SU-DHL-6 (cell line): Measurements from ENCODE around the gene TAF12.

ENCODE experiments used
- H2AFZ ChIP-seq: fragments of 200-600 bp; sonication (generic); 2 replicates; pipeline ENCODE4 v1.6.1; 2014; ENCODE audit warnings: low read depth, mild to moderate bottlenecking, moderate library complexity, mixed read lengths, antibody characterized with exemption, low read length; ENCODE audit not compliant: severe bottlenecking
- H3F3A ChIP-seq: fragments of 200-600 bp; shearing (Covaris generic); 2 replicates; pipeline ENCODE4 v1.6.0; 2016; ENCODE audit warnings: antibody characterized with exemption, mild to moderate bottlenecking; ENCODE audit not compliant: insufficient read depth
- H3K27ac ChIP-seq: fragments of 200-600 bp; sonication (generic); 2 replicates; pipeline ENCODE4 v1.5.1; 2016; ENCODE audit warnings: low read depth, mild to moderate bottlenecking, low read length, moderate library complexity, mixed read lengths
- H3K27me3 ChIP-seq: fragments of 200-600 bp; sonication (generic), shearing (Covaris generic); 2 replicates; pipeline ENCODE4 v1.6.0; 2014; ENCODE audit warnings: mild to moderate bottlenecking, low read length
- H3K36me3 ChIP-seq: fragments of 200-600 bp; sonication (generic); 2 replicates; pipeline ENCODE4 v1.6.1; 2014; ENCODE audit warnings: mild to moderate bottlenecking, low read length, mixed read lengths
- H3K4me2 ChIP-seq: fragments of 300-600, 200-600 bp; shearing (Covaris generic), sonication (generic); 2 replicates; pipeline ENCODE4 v1.6.0; 2014; ENCODE audit warnings: low read length, low read depth, mild to moderate bottlenecking; ENCODE audit not compliant: poor library complexity, severe bottlenecking
- H3K4me3 ChIP-seq: fragments of 200-600 bp; sonication (generic); 2 replicates; pipeline ENCODE4 v1.5.1; 2014; ENCODE audit warnings: antibody characterized with exemption, low read length, mild to moderate bottlenecking, mixed read lengths; ENCODE audit not compliant: insufficient read depth, poor library complexity, severe bottlenecking
- H3K79me2 ChIP-seq: fragments of 200-600 bp; sonication (generic); 2 replicates; pipeline ENCODE4 v1.6.1; 2014; ENCODE audit warnings: mild to moderate bottlenecking, low read length, moderate library complexity; ENCODE audit not compliant: insufficient read depth
- H3K9ac ChIP-seq: fragments of 200-600 bp; sonication (generic); 2 replicates; pipeline ENCODE4 v1.7.0; 2014; ENCODE audit warnings: mild to moderate bottlenecking, low read length
- H3K9me2 ChIP-seq: fragments of 200-600 bp; sonication (generic); replicated peaks from 2 replicates; pipeline ENCODE4 v1.6.1; 2014; ENCODE audit warnings: low read length; ENCODE audit not compliant: insufficient read depth
- H3K9me3 ChIP-seq: fragments of 200-600 bp; sonication (generic); 2 replicates; pipeline ENCODE4 v1.6.1; 2014; ENCODE audit warnings: low read length, mixed read lengths; ENCODE audit not compliant: insufficient read depth
- H4K20me1 ChIP-seq: fragments of 200-600 bp; sonication (generic); 2 replicates; pipeline ENCODE4 v1.6.1; 2014; ENCODE audit warnings: low read depth, mild to moderate bottlenecking, antibody characterized with exemption, low read length, moderate library complexity, mixed read lengths
- CTCF ChIP-seq: fragments of 200-600 bp; sonication (generic); IDR thresholded peaks from one replicate; pipeline ENCODE4 v1.5.1; 2017; ENCODE audit warnings: antibody characterized with exemption, mild to moderate bottlenecking, low read length, moderate library complexity; ENCODE audit not compliant: insufficient read depth, poor library complexity, severe bottlenecking
- EZH2phosphoT487 ChIP-seq: fragments of 200-600 bp; sonication (generic), shearing (Covaris generic); conservative IDR thresholded peaks from 2 replicates; pipeline ENCODE4 v1.6.1; 2018; ENCODE audit warnings: mild to moderate bottlenecking, antibody characterized with exemption, low read length, moderate library complexity, mixed read lengths

Gene TAF12

GRCh38 chr1:28579401-28579800 is 63.5 kb downstream of the TAF12 start:
- Histone ChIP-seq H3K9ac (peak overlapping the region; percentile 99), H3K27me3 (no peaks in the 10 kb centered on the region), H3K36me3 (peaks cover 28% of the 10 kb centered on the region), H3K9me3 (no peaks in the 10 kb centered on the region), H2AFZ (no peak overlapping the region), H4K20me1 (peaks cover 11% of the 10 kb centered on the region; the same call in 1 of the 2 replicates), H3K4me3 (peak overlapping the region; percentile 98), H3F3A (peaks cover 63% of the 10 kb centered on the region), H3K9me2 (no peaks in the 10 kb centered on the region), H3K4me2 (peak overlapping the region; percentile 91), H3K79me2 (peaks cover 23% of the 10 kb centered on the region), H3K27ac (peak overlapping the region; percentile 92)
- TF ChIP-seq EZH2phosphoT487: no peak
- TF ChIP-seq CTCF: no peak

GRCh38 chr1:28578696-28579218 is 64.1 kb downstream of the TAF12 start:
- no peak overlapping the region for H3K4me3 ChIP-seq
- no peak for TF ChIP-seq CTCF
- TF ChIP-seq EZH2phosphoT487: no peak
- H3K9me2 ChIP-seq: no peaks in the 10 kb centered on the region
- no peak overlapping the region for H2AFZ ChIP-seq
- H4K20me1 ChIP-seq: peaks cover 11% of the 10 kb centered on the region; the same call in 1 of the 2 replicates
- H3K4me2 ChIP-seq: peak overlapping the region; percentile 6
- H3K27ac ChIP-seq: no peak overlapping the region
- H3K9me3 ChIP-seq: no peaks in the 10 kb centered on the region
- H3K36me3 ChIP-seq: peaks cover 28% of the 10 kb centered on the region
- H3F3A ChIP-seq: peaks cover 66% of the 10 kb centered on the region
- H3K27me3 ChIP-seq: no peaks in the 10 kb centered on the region
- peaks cover 23% of the 10 kb centered on the region for H3K79me2 ChIP-seq
- no peak overlapping the region for H3K9ac ChIP-seq

- no peak overlapping the region for H2AFZ ChIP-seq
- peaks cover 23% of the 10 kb centered on the region for H3K79me2 ChIP-seq
- H3K9me2 ChIP-seq: no peaks in the 10 kb centered on the region
- peaks cover 11% of the 10 kb centered on the region; the same call in 1 of the 2 replicates for H4K20me1 ChIP-seq
- TF ChIP-seq CTCF: no peak
- TF ChIP-seq EZH2phosphoT487: no peak
- peak overlapping the region; percentile 6 for H3K4me2 ChIP-seq
- peaks cover 66% of the 10 kb centered on the region for H3F3A ChIP-seq
- no peaks in the 10 kb centered on the region for H3K27me3 ChIP-seq
- H3K9ac ChIP-seq: no peak overlapping the region
- peak overlapping the region; percentile 17 for H3K27ac ChIP-seq
- H3K9me3 ChIP-seq: no peaks in the 10 kb centered on the region
- H3K4me3 ChIP-seq: no peak overlapping the region
- peaks cover 28% of the 10 kb centered on the region for H3K36me3 ChIP-seq
Observed at GRCh38 chr1:28577738-28578536, 64.9 kb downstream of the TAF12 start.
